ENCODE results near the gene S100A12. TPM values are rescaled to one million over a fixed set of nuclear protein-coding genes. Genes with fewer than 3 reads are reported as not detected.
"Not testable (repeated sequence)": the region's sequence is repeated elsewhere in the genome, so short reads cannot be mapped to it uniquely, and the experiment has no call there.

S100A12 gene
- polyA plus RNA-seq (2013, experiment 1 of 2) = not detected
- polyA plus RNA-seq (2013, experiment 2 of 2) = not detected

GRCh38 chr1:153375511-153375910 is at the start of gene S100A12:
TSS of gene S100A12 (minus strand) at chr1:153375621. CDS start at chr1:153374592, 1,029 bp downstream.
- WGBS, 2 donors (ENCODE audit: extremely low coverage in 2 of 2, insufficient read length in 2 of 2, insufficient replicate concordance in 1 of 2) = no CpG with 5 or more reads among the region's 1 CpG
- DNase-seq (ENCODE audit: low spot score) = no peak

GRCh38 chr1:153422450-153423068 is 47.1 kb upstream of the S100A12 start:
- H3K79me1 ChIP-seq (ENCODE audit: low read depth, low read length) = no peaks in the 10 kb centered on the region
- H3K9me3 ChIP-seq (replicated peaks in 1 of 2; ENCODE audit: control insufficient read depth in 2 of 2, insufficient read depth in 1 of 2, low read depth in 1 of 2, low read length in 2 of 2) = no peaks in the 10 kb centered on the region
- no peak overlapping the region for H3K18ac ChIP-seq (ENCODE audit: low read length)
- H3K4me2 ChIP-seq (ENCODE audit: insufficient read depth, low read length, poor library complexity, severe bottlenecking) = no peak overlapping the region
- H2BK12ac ChIP-seq (ENCODE audit: low read length) = no peak overlapping the region
- no peak overlapping the region for H3K23ac ChIP-seq (ENCODE audit: low read depth, low read length, poor library complexity)
- H4K8ac ChIP-seq (ENCODE audit: low read depth, low read length) = no peak overlapping the region
- no peak overlapping the region for H3K27ac ChIP-seq (replicated peaks; ENCODE audit: low read length)
- no peak overlapping the region for H2AK5ac ChIP-seq (ENCODE audit: low read depth, low read length)
- H3K27me3 ChIP-seq (ENCODE audit: control insufficient read depth in 3 of 3, insufficient read depth in 3 of 3, low read depth in 1 of 3, low read length in 3 of 3) = peaks cover 0 to 1% (median 0%) of the 10 kb centered on the region in 3 experiments
- H3K4ac ChIP-seq (ENCODE audit: low read length) = no peak overlapping the region
- H2BK15ac ChIP-seq (ENCODE audit: low read length) = no peak overlapping the region
- no peaks in the 10 kb centered on the region for H3K4me1 ChIP-seq (ENCODE audit: control insufficient read depth in 2 of 2, insufficient read depth in 1 of 2, low read depth in 1 of 2, low read length in 2 of 2)
- no peak overlapping the region for H3K14ac ChIP-seq (ENCODE audit: low read length)
- peak; percentile 86 for DNase-seq (ENCODE audit: low spot score)
- H3K4me3 ChIP-seq (ENCODE audit: low read length in 2 of 2) = no peak overlapping the region
- H2AFZ ChIP-seq (ENCODE audit: low read length) = no peak overlapping the region
- H2BK120ac ChIP-seq (ENCODE audit: low read depth, low read length) = no peak overlapping the region
- H3K9ac ChIP-seq (ENCODE audit: low read depth, low read length, poor library complexity) = no peak overlapping the region
- no peak overlapping the region for H4K91ac ChIP-seq (ENCODE audit: low read depth, low read length, poor library complexity)
- no peaks in the 10 kb centered on the region for H3K36me3 ChIP-seq (replicated peaks in 1 of 2; ENCODE audit: control insufficient read depth in 2 of 2, insufficient read depth in 2 of 2, low read length in 2 of 2)
- H2BK5ac ChIP-seq (ENCODE audit: low read length) = no peak overlapping the region
- WGBS, 2 donors (ENCODE audit: extremely low coverage in 2 of 2, insufficient read length in 2 of 2, insufficient replicate concordance in 1 of 2) = no CpG with 5 or more reads among the region's 6 CpGs

More at GRCh38 chr1:153375511-153375910, at the start of gene S100A12:
- Histone ChIP-seq H3K4ac (ENCODE audit: low read length) (no peak within 1 kb of the TSS), H3K79me1 (ENCODE audit: low read depth, low read length) (no peaks in the 10 kb centered on the region), H3K18ac (ENCODE audit: low read length) (no peak within 1 kb of the TSS), H3K9me3 (replicated peaks in 1 of 2; ENCODE audit: control insufficient read depth in 2 of 2, insufficient read depth in 1 of 2, low read depth in 1 of 2, low read length in 2 of 2) (no peaks in the 10 kb centered on the region), H2BK12ac (ENCODE audit: low read length) (no peak within 1 kb of the TSS), H3K36me3 (replicated peaks in 1 of 2; ENCODE audit: control insufficient read depth in 2 of 2, insufficient read depth in 2 of 2, low read length in 2 of 2) (no peaks in the 10 kb centered on the region), H3K9ac (ENCODE audit: low read depth, low read length, poor library complexity) (no peak within 1 kb of the TSS), H2BK15ac (ENCODE audit: low read length) (no peak within 1 kb of the TSS), H3K14ac (ENCODE audit: low read length) (no peak within 1 kb of the TSS), H3K4me3 (ENCODE audit: low read length in 2 of 2) (no peak within 1 kb of the TSS), H2AFZ (ENCODE audit: low read length) (no peak within 1 kb of the TSS), H3K27ac (replicated peaks; ENCODE audit: low read length) (no peak within 1 kb of the TSS), H3K23ac (ENCODE audit: low read depth, low read length, poor library complexity) (no peak within 1 kb of the TSS), H3K4me2 (ENCODE audit: insufficient read depth, low read length, poor library complexity, severe bottlenecking) (no peak within 1 kb of the TSS), H3K4me1 (ENCODE audit: control insufficient read depth in 2 of 2, insufficient read depth in 1 of 2, low read depth in 1 of 2, low read length in 2 of 2) (no peaks in the 10 kb centered on the region), H2AK5ac (ENCODE audit: low read depth, low read length) (no peak within 1 kb of the TSS), H2BK5ac (ENCODE audit: low read length) (no peak within 1 kb of the TSS), H4K8ac (ENCODE audit: low read depth, low read length) (no peak within 1 kb of the TSS), H2BK120ac (ENCODE audit: low read depth, low read length) (no peak within 1 kb of the TSS), H3K27me3 (ENCODE audit: control insufficient read depth in 3 of 3, insufficient read depth in 3 of 3, low read depth in 1 of 3, low read length in 3 of 3) (no peaks in the 10 kb centered on the region), H4K91ac (ENCODE audit: low read depth, low read length, poor library complexity) (no peak within 1 kb of the TSS)

DNA sequence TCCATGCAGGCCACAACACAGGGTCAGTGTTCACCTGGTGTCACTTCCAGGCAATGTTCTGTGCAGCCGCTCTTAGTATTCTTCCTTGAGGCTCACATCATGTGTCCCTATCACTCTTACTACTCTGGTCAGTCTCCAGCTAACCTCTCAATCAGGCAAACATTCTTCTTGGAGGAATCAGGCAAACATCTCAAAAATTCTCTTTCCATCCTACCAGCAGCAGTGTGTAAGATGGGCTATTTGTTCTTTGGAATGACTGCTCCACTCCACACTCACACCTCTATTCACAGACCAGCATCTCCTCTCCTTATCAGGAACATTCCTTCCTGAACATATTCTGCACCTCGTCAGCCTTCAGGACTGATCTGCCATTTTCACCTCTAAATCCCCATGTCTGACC is 44.9 kb upstream of the S100A12 start:
- Histone ChIP-seq H3K27ac (replicated peaks; ENCODE audit: low read length) (no peak overlapping the region), H4K8ac (ENCODE audit: low read depth, low read length) (no peak overlapping the region), H4K91ac (ENCODE audit: low read depth, low read length, poor library complexity) (no peak overlapping the region), H3K79me1 (ENCODE audit: low read depth, low read length) (no peaks in the 10 kb centered on the region), H3K9me3 (replicated peaks in 1 of 2; ENCODE audit: control insufficient read depth in 2 of 2, insufficient read depth in 1 of 2, low read depth in 1 of 2, low read length in 2 of 2) (no peaks in the 10 kb centered on the region), H3K4me3 (ENCODE audit: low read length in 2 of 2) (no peak overlapping the region), H2AK5ac (ENCODE audit: low read depth, low read length) (no peak overlapping the region), H2AFZ (ENCODE audit: low read length) (no peak overlapping the region), H2BK12ac (ENCODE audit: low read length) (no peak overlapping the region), H2BK15ac (ENCODE audit: low read length) (no peak overlapping the region), H2BK5ac (ENCODE audit: low read length) (no peak overlapping the region), H3K9ac (ENCODE audit: low read depth, low read length, poor library complexity) (no peak overlapping the region), H2BK120ac (ENCODE audit: low read depth, low read length) (no peak overlapping the region), H3K4ac (ENCODE audit: low read length) (no peak overlapping the region), H3K4me2 (ENCODE audit: insufficient read depth, low read length, poor library complexity, severe bottlenecking) (no peak overlapping the region), H3K4me1 (ENCODE audit: control insufficient read depth in 2 of 2, insufficient read depth in 1 of 2, low read depth in 1 of 2, low read length in 2 of 2) (no peaks in the 10 kb centered on the region), H3K14ac (ENCODE audit: low read length) (no peak overlapping the region), H3K18ac (ENCODE audit: low read length) (no peak overlapping the region), H3K36me3 (replicated peaks in 1 of 2; ENCODE audit: control insufficient read depth in 2 of 2, insufficient read depth in 2 of 2, low read length in 2 of 2) (no peaks in the 10 kb centered on the region), H3K27me3 (ENCODE audit: control insufficient read depth in 3 of 3, insufficient read depth in 3 of 3, low read depth in 1 of 3, low read length in 3 of 3) (peaks cover 0 to 5% (median 0%) of the 10 kb centered on the region in 3 experiments), H3K23ac (ENCODE audit: low read depth, low read length, poor library complexity) (no peak overlapping the region)
- no peak for DNase-seq (ENCODE audit: low spot score)
- WGBS, 2 donors (ENCODE audit: extremely low coverage in 2 of 2, insufficient read length in 2 of 2, insufficient replicate concordance in 1 of 2) = no CpG with 5 or more reads among the region's 2 CpGs

- H3K4ac ChIP-seq (ENCODE audit: low read length); H3K18ac ChIP-seq (ENCODE audit: low read length); H3K27ac ChIP-seq (replicated peaks; ENCODE audit: low read length); H3K9me3 ChIP-seq (replicated peaks in 1 of 2; ENCODE audit: control insufficient read depth in 2 of 2, insufficient read depth in 1 of 2, low read depth in 1 of 2, low read length in 2 of 2); H3K4me1 ChIP-seq (ENCODE audit: control insufficient read depth in 2 of 2, insufficient read depth in 1 of 2, low read depth in 1 of 2, low read length in 2 of 2); H3K27me3 ChIP-seq (ENCODE audit: control insufficient read depth in 3 of 3, insufficient read depth in 3 of 3, low read depth in 1 of 3, low read length in 3 of 3); H3K79me1 ChIP-seq (ENCODE audit: low read depth, low read length); H4K8ac ChIP-seq (ENCODE audit: low read depth, low read length); H2BK120ac ChIP-seq (ENCODE audit: low read depth, low read length); H2AFZ ChIP-seq (ENCODE audit: low read length); H3K4me2 ChIP-seq (ENCODE audit: insufficient read depth, low read length, poor library complexity, severe bottlenecking); H2BK15ac ChIP-seq (ENCODE audit: low read length); H3K9ac ChIP-seq (ENCODE audit: low read depth, low read length, poor library complexity); H2AK5ac ChIP-seq (ENCODE audit: low read depth, low read length); H3K14ac ChIP-seq (ENCODE audit: low read length); DNase-seq (ENCODE audit: low spot score); H4K91ac ChIP-seq (ENCODE audit: low read depth, low read length, poor library complexity); H3K23ac ChIP-seq (ENCODE audit: low read depth, low read length, poor library complexity); H2BK12ac ChIP-seq (ENCODE audit: low read length); H3K36me3 ChIP-seq (replicated peaks in 1 of 2; ENCODE audit: control insufficient read depth in 2 of 2, insufficient read depth in 2 of 2, low read length in 2 of 2); H3K4me3 ChIP-seq (ENCODE audit: low read length in 2 of 2); H2BK5ac ChIP-seq (ENCODE audit: low read length): not testable (repeated sequence)
- no CpG with 5 or more reads among the region's 2 CpGs for WGBS, 2 donors (ENCODE audit: extremely low coverage in 2 of 2, insufficient read length in 2 of 2, insufficient replicate concordance in 1 of 2)
These were observed 44.0 kb upstream of the S100A12 start for GRCh38 chr1:153419436-153419793.
